Vagina (tissue), 2 donors: Measurements from ENCODE around the gene THRA. TPM values are rescaled to one million over a fixed set of nuclear protein-coding genes. Genes with fewer than 3 reads are reported as not detected.

Experiments used
- DNase-seq, 2 donors: peaks; one replicate each; pipeline ENCODE4 v3.0.0-alpha.2; 2017; ENCODE audit errors: extremely low spot score in 2 of 2
- H3K27ac ChIP-seq: fragments of 200-600 bp; sonication (generic); one replicate; pipeline ENCODE4 v1.5.1; 2019
- H3K27me3 ChIP-seq: fragments of 200-600 bp; sonication (generic); one replicate; pipeline ENCODE4 v1.5.1; 2019
- H3K36me3 ChIP-seq, 2 donors: fragments of 200-600 bp; sonication (generic); one replicate each; pipeline ENCODE4 v1.5.1; 2017 to 2019
- H3K4me1 ChIP-seq: fragments of 200-600 bp; sonication (generic); one replicate; pipeline ENCODE4 v1.5.1; 2019
- H3K4me3 ChIP-seq, 2 donors: fragments of 200-600 bp; sonication (generic); 1 replicate in 1 of 2; 2 replicates in 1 of 2; pipeline ENCODE4 v1.5.1; 2016 to 2019
- H3K9me3 ChIP-seq: fragments of 200-600 bp; sonication (generic); one replicate; pipeline ENCODE4 v1.5.1; 2019
- POLR2A ChIP-seq, 2 donors: fragments of 450-650 bp; IDR thresholded peaks; one replicate each; pipeline ENCODE4 v1.6.1; 2017; ENCODE audit warnings: antibody characterized with exemption in 2 of 2, mild to moderate bottlenecking in 2 of 2, moderate library complexity in 2 of 2
- POLR2AphosphoS5 ChIP-seq, 2 donors: sonication (generic); formaldehyde crosslinking; IDR thresholded peaks; one replicate each; pipeline ENCODE4 v1.9.0; 2017; ENCODE audit warnings: antibody characterized with exemption in 2 of 2, mild to moderate bottlenecking in 2 of 2, low read depth in 1 of 2; ENCODE audit not compliant: insufficient read depth in 1 of 2
- intact Hi-C: fragments of 100-400 bp; cut with DNase I; formaldehyde crosslinking; loops from one replicate; pipeline ENCODE4 v1.15.1; 2023
- total RNA-seq: library from RNA; depleted of rRNA; stranded (reverse); fragments of >200 nt; gene quantifications from one replicate; pipeline ENCODE4 v1.2.3, GENCODE V29; 2016
- TF ChIP-seq, protein P1 (sequence below), 3 experiments: fragments of 450-650 bp in 2 of 3; fragments of 200-600 bp in 1 of 3; sonication (generic) in 1 of 3; IDR thresholded peaks; one replicate each; pipeline ENCODE4 v1.5.1; 2017 to 2019; ENCODE audit warnings: antibody characterized with exemption in 3 of 3, mild to moderate bottlenecking in 2 of 3, moderate library complexity in 2 of 3

The THRA gene
- total RNA-seq, 1 donor from 2014 or later, result 40.3 TPM

DNA sequence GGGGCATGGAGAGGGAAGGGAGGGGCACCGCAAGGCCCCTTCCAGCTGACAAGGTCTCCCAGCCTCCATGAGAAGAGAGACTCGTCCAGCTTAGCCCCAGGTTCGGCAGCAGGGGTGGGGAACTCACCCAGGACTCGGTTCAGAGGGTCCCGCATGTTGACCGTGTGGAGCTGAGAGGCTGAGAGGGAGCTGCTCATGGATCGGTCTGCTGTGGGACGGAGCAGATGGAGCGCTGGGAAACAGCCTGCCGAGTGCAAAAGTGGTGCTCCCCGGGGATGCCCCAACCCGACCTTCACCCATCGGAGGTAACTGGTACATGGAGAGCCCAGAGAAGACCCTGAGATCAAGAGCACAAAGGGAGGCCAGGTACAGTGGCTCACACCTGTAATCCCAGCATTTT, 42.6 kb upstream of the THRA start:
- H3K27ac ChIP-seq, result peak overlapping the region; percentile 89
- no peak overlapping the region for H3K4me3 ChIP-seq
- H3K36me3 ChIP-seq, result peaks cover 0 to 14% of the 10 kb centered on the region in 2 donors
- peaks cover 100% of the 10 kb centered on the region for H3K4me1 ChIP-seq
- intact Hi-C loops, result no loop called here
- DNase-seq, result no peak
- no peaks in the 10 kb centered on the region for H3K27me3 ChIP-seq
- TF ChIP-seq POLR2AphosphoS5 (IDR thresholded peaks at IDR 0.05; ENCODE audit: insufficient read depth in 1 of 2, low read depth in 1 of 2) (no peak), POLR2A (IDR thresholded peaks at IDR 0.05) (no peak)
- TF ChIP-seq, protein P1, sequence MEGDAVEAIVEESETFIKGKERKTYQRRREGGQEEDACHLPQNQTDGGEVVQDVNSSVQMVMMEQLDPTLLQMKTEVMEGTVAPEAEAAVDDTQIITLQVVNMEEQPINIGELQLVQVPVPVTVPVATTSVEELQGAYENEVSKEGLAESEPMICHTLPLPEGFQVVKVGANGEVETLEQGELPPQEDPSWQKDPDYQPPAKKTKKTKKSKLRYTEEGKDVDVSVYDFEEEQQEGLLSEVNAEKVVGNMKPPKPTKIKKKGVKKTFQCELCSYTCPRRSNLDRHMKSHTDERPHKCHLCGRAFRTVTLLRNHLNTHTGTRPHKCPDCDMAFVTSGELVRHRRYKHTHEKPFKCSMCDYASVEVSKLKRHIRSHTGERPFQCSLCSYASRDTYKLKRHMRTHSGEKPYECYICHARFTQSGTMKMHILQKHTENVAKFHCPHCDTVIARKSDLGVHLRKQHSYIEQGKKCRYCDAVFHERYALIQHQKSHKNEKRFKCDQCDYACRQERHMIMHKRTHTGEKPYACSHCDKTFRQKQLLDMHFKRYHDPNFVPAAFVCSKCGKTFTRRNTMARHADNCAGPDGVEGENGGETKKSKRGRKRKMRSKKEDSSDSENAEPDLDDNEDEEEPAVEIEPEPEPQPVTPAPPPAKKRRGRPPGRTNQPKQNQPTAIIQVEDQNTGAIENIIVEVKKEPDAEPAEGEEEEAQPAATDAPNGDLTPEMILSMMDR (IDR thresholded peaks at IDR 0.05), result no peak
- H3K9me3 ChIP-seq, result no peaks in the 10 kb centered on the region

DNA sequence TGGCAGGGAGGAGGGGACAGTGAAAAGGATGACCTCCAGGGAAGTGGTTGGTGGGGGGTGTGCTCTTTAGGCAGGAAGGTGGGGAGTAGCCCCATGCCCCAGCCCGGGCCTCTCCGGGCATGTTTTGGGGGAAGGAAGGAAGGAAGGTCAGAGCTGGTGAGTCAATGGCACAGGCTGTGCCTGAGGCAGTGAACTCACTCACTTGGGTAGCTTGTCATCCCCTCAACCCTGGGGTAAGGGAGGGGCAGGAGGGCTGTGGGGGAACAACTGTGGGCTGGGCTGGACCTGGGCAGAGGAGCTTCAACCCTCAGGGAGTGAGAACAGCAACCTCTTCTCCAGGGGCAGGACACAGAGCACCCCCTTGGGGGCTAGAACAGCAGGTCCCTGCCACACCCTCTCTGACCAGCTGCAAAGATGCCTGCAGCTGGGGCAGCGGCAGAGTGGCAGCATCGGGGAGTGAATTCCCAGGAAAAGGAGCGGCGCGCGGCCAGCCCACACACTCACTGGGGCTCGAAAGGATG, 41.3 kb upstream of the THRA start:
- intact Hi-C loops, result no loop called here
- H3K9me3 ChIP-seq, result no peaks in the 10 kb centered on the region
- no peak for DNase-seq
- H3K36me3 ChIP-seq, result peaks cover 0 to 20% of the 10 kb centered on the region in 2 donors
- H3K27me3 ChIP-seq, result no peaks in the 10 kb centered on the region
- no peak for TF ChIP-seq POLR2A (IDR thresholded peaks at IDR 0.05)
- TF ChIP-seq, protein P1 (IDR thresholded peaks at IDR 0.05), result no peak
- TF ChIP-seq POLR2AphosphoS5 (IDR thresholded peaks at IDR 0.05; ENCODE audit: insufficient read depth in 1 of 2, low read depth in 1 of 2), result peak; percentile 26 to 70
- H3K4me3 ChIP-seq, result no peak overlapping the region
- H3K4me1 ChIP-seq, result peaks cover 100% of the 10 kb centered on the region
- peak overlapping the region; percentile 89 for H3K27ac ChIP-seq

DNA sequence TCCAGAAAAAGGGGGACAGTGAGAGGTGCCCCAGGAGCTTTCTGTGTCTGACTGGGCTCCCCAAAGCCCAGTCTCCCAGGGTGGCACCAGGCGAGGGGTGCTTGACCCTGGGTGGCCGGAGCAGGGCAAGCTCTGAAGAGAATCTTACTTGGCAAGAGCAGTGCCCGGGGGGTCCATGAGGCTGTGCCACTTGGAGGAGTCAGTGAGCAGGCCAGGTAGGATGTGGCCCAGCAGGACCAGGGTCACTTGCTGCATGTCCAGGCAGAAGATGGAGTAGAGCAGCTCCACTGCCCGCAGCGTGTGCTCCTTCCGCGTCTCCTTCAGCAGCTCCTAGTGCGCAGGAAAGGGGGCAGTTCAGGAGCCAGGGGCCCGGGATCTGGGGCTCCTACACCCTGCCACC, 40.3 kb upstream of the THRA start:
- no peak for DNase-seq
- intact Hi-C loops, result no loop called here
- H3K27ac ChIP-seq, result peak overlapping the region; percentile 89
- peaks cover 99% of the 10 kb centered on the region for H3K4me1 ChIP-seq
- H3K4me3 ChIP-seq, result no peak overlapping the region
- H3K9me3 ChIP-seq, result no peaks in the 10 kb centered on the region
- TF ChIP-seq POLR2A (IDR thresholded peaks at IDR 0.05) (no peak), POLR2AphosphoS5 (IDR thresholded peaks at IDR 0.05; ENCODE audit: insufficient read depth in 1 of 2, low read depth in 1 of 2) (no peak)
- TF ChIP-seq, protein P1 (IDR thresholded peaks at IDR 0.05), result no peak
- H3K36me3 ChIP-seq, result peaks cover 0 to 22% of the 10 kb centered on the region in 2 donors
- H3K27me3 ChIP-seq, result no peaks in the 10 kb centered on the region

DNA sequence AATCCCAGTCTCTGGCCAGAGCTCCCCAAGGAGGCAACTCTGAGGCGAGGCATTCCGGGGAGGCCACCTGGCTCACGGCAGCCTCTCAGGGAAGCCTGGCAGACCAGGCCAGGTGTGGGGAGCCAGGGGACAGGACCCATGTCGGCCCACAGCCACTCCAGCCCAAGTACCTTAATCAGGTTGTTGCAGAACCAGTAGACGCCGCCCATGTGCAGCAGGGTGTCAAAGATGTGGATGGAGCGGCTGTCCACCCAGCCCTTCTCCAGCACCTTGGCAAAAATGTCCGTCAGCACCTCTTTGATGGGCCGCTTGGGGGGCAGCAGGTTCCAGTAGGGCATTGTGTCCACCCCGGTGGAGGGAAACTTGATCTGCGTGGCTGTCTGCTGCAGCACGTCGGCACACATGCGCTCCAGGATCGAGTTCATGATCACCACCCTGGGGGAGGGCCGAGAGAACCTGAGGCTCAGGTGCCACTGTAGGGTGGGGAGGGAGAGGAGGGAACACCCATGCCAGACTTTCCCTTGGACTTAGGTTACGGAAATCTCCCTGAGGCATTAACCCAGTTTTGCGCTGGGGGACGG, 39.7 kb upstream of the THRA start:
- no peak for DNase-seq
- H3K27ac ChIP-seq, result peak overlapping the region; percentile 89
- TF ChIP-seq POLR2AphosphoS5 (IDR thresholded peaks at IDR 0.05; ENCODE audit: insufficient read depth in 1 of 2, low read depth in 1 of 2) (no peak), POLR2A (IDR thresholded peaks at IDR 0.05) (no peak)
- TF ChIP-seq, protein P1 (IDR thresholded peaks at IDR 0.05), result no peak
- intact Hi-C loops, result no loop called here
- H3K9me3 ChIP-seq, result no peaks in the 10 kb centered on the region
- peaks cover 94% of the 10 kb centered on the region for H3K4me1 ChIP-seq
- peaks cover 0 to 27% of the 10 kb centered on the region in 2 donors for H3K36me3 ChIP-seq
- no peaks in the 10 kb centered on the region for H3K27me3 ChIP-seq
- no peak overlapping the region for H3K4me3 ChIP-seq

DNA sequence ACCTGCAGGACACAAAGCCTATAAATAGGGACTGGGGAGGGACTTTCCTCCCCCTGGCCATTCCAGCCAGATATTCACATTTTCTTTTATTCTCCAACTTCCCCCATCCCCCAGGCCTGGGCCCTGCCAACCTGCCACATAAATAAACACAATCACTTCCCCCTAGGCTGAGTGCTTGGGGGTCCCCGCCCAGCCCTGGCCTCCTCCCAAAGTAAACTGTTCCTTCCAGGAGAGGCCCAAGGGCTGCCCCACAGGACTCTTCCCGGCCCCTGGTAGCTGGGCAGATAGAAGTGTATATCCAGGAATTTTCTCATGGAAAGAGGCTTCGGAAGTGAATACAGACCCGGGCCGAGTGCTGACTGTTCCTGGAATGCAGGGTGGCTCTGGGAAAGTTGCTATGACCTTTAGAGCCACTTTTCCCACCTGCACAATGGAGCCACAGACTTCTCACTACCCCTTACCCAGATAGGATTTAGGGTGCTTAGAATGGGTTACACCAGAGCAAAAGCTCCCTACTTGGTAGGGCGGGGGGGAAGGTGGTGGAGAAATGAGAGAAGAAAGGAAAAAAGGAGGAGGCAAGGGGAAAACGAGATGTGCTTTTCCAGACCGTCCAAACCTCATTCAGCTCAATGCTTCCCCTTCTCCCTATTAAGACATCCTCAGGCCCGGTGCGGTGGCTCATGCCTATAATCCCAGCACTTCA, 39.0 kb upstream of the THRA start:
- DNase-seq, result no peak
- intact Hi-C loops, result no loop called here
- peaks cover 0 to 33% of the 10 kb centered on the region in 2 donors for H3K36me3 ChIP-seq

More for the DNA sequence above, 39.0 kb upstream of the THRA start:
- H3K27ac ChIP-seq, result peak overlapping the region; percentile 89
- no peaks in the 10 kb centered on the region for H3K9me3 ChIP-seq
- peaks cover 87% of the 10 kb centered on the region for H3K4me1 ChIP-seq
- TF ChIP-seq POLR2AphosphoS5 (IDR thresholded peaks at IDR 0.05; ENCODE audit: insufficient read depth in 1 of 2, low read depth in 1 of 2), result peak; percentile 19 to 79
- TF ChIP-seq, protein P1 (IDR thresholded peaks at IDR 0.05), result no peak
- TF ChIP-seq POLR2A (IDR thresholded peaks at IDR 0.05), result no peak
- no peaks in the 10 kb centered on the region for H3K27me3 ChIP-seq
- no peak overlapping the region for H3K4me3 ChIP-seq
